GM19397 (cell line): ENCODE results near the gene DTD2.
"Not testable (repeated sequence)": the region's sequence is repeated elsewhere in the genome, so short reads cannot be mapped to it uniquely, and the experiment has no call there.

Source experiments
- ATAC-seq: cut with Tn5 transposase; IDR thresholded peaks from one replicate; pipeline ENCODE4 v1.9.1; 2021; ENCODE audit warnings: mild to moderate bottlenecking, moderate library complexity; ENCODE audit not compliant: unreplicated experiment

The DTD2 gene

DNA sequence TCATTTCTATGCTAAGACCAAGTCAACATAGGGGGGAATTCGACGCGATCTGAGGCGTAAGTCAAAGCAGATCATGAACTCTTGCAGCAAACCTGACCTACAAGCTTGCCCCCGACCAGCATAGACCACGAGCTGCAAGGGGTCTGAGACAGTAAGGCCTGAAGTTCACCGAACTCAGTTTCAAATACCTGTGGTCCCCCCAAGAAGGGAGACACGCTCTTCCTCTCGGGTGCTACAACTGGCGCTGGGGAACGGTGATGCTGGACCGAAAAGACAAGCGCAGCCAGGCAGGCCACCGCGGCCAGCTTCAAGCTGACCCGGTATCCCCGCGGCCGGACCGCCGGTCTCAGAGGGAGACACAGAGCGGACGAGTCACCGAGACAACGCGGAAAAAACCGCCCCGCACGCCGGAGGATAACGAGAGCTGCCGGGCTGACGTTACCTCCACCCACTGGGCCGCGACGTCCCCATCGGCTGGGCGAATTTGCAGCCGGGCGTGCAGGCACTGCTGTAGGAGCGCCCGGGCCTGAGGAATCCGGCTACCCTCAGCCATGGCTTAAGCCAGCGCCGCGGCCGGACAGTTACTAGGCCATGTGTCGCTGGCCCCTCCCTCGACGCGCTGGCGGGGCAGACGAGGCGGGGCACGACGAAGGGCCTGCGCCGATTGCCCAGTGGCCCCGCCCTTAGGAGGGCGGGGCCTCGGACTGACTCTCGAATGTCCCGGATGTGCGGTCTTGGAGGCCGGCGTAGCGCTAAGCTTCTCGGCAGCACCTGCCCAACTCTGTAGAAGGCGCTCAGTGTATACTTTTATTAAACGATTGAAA, at the start of gene DTD2:
DTD2 (minus strand) TSS at position 666 of the 824 bp plus-strand sequence; CDS start at position 553, 113 bp downstream.
- ATAC-seq, result peak; percentile 99

- ATAC-seq, result no peak
These were observed 48.1 kb upstream of the DTD2 start for GRCh38 chr14:31505411-31505810.

DNA sequence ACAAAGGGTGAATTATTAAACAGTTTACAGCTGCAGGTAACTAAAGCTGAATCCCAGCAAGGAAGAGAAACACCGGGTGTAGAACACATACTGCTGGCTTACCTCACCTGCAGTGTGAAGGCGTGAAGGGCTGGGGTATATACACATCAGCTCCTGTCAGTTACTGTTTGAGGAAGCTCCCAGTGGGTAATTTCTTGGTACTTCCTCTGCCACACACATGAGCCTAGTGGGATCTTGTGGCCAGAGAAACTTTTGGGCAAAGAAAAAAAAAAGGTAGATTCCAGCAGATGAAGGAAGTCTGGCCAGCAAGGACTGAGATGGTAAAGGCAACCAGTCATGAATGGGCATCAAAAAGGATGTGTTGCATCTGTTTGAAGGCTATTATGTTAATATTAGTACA, 44.6 kb upstream of the DTD2 start:
- no peak for ATAC-seq

DNA sequence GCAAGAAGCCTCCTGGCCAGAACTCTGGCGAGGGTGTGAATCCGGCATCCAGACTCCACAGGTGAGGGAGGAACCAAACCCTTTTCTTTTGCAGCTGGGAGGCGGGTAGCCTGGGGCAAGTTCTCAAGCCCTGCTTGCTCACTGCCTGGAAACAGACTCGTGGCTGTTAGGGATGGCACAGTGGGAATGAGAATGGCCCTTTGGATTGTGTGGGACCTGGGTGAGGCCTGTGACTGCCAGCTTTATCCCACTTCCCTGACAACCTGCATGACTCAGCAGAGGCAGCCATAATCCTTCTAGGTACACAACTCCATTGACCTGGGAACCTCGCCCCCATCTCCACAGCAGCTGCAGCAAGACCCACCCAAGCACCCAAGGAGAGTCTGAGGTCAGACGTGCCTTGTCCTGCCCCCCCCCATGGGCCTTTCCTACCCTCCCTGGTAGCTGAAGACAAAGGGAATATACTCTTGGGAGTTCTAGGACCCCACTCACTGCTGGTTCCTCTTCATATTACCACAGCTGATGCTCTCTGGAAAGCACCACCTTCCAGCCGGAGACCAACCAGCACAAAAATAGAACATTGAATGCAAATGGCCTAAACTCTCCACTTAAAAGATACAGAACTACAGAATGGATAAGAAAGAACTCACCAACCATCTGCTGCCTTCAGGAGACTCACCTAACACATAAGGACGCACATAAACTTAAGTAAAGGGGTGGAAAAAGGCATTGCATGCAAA, 35.6 kb upstream of the DTD2 start:
- ATAC-seq, result no peak

DNA sequence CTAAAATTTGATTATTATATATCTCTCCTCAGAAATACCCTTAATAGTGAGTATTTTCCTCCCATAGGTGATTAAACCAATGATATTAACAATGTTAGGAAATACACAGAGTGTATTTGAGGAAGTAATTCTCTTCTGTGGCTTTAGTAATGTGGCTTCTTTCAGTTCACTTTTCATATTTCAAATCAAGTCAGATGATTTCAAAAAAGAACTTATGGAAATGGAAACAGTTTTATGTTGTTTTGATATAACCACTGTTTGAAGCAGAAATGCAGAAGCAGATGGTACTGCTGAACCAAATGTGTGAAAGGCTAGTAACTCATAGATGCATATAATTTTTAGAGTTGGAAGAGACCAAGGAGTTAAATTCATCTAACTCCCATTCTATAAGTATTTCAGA, 32.4 kb upstream of the DTD2 start:
- no peak for ATAC-seq

GRCh38 chr14:31487886-31488285, 30.6 kb upstream of the DTD2 start, which contains the start of gene GPR33:
GPR33 (minus strand) TSS chr14:31488039; CDS start chr14:31483965, 4,074 bp downstream.
- no peak for ATAC-seq

DNA sequence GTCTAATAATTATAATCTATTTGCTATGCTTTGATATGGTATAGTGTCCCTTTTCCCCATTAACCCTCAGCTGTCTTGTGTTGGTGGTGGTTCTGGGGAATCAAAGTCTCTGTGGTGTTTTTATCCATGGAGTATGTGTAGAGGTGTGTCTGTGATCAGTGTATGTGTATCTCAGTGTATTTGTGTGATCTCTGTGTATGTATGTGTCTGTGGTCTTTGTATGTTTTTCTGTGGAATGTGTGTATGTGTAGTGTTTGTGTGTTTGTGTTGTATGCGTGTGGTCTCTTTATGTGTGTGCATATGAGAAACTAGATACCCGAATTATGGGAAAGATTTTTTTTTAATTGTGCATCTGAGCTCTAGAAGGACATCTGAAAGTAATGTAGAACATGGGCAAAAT, 29.5 kb upstream of the DTD2 start:
- ATAC-seq, result no peak

GRCh38 chr14:31484754-31485153, 27.4 kb upstream of the DTD2 start:
- no peak for ATAC-seq

GRCh38 chr14:31480156-31480555, 22.9 kb upstream of the DTD2 start:
- no peak for ATAC-seq

DNA sequence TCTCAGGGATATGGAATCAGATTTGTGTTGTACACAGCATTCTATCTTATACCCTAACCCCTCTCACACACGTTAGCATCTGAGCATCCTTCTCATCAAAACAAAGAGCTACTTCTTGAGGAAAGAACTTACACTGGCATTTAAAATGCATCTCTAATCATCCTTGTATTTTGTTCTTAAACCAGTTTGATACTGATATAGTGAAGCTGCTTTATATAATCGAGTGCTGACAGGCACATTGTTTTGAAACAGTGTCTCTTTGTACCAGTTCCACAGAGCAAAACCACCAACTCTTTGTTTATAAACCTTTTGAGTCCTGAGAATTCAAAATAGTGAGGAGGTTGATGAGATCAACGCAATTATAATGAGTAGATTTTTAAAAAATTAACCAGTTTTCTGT, 21.7 kb upstream of the DTD2 start:
- no peak for ATAC-seq

GRCh38 chr14:31477248-31477647, 19.9 kb upstream of the DTD2 start:
- ATAC-seq, result no peak

- ATAC-seq, result no peak
These were observed 19.0 kb upstream of the DTD2 start for GRCh38 chr14:31476131-31476866.

GRCh38 chr14:31466554-31466953, 9.2 kb upstream of the DTD2 start:
- ATAC-seq, result no peak

DNA sequence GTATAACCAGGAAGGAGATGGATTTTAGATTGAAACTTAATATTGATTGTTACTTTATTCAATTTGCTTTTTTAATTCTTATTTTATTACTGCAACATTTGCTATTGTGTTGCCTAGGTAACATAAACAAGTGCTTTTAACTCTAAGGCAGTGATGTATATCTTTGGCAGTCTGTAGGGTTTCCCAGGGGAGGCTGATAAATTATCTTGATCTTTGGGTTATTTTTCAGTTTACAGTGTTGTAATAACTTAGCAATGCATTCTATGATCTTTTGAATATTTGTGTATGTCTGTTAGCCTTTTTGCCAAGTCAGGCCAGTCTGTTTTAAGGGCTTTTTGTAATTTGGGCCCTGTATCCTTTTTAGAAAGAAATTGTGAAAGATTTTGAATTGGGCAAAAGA, 7.8 kb upstream of the DTD2 start:
- ATAC-seq, result no peak

- not testable (repeated sequence) for ATAC-seq
These were observed 5.1 kb upstream of the DTD2 start for GRCh38 chr14:31462450-31462849.

- no peak for ATAC-seq
These were observed 4.2 kb upstream of the DTD2 start for GRCh38 chr14:31461545-31461944.

DNA sequence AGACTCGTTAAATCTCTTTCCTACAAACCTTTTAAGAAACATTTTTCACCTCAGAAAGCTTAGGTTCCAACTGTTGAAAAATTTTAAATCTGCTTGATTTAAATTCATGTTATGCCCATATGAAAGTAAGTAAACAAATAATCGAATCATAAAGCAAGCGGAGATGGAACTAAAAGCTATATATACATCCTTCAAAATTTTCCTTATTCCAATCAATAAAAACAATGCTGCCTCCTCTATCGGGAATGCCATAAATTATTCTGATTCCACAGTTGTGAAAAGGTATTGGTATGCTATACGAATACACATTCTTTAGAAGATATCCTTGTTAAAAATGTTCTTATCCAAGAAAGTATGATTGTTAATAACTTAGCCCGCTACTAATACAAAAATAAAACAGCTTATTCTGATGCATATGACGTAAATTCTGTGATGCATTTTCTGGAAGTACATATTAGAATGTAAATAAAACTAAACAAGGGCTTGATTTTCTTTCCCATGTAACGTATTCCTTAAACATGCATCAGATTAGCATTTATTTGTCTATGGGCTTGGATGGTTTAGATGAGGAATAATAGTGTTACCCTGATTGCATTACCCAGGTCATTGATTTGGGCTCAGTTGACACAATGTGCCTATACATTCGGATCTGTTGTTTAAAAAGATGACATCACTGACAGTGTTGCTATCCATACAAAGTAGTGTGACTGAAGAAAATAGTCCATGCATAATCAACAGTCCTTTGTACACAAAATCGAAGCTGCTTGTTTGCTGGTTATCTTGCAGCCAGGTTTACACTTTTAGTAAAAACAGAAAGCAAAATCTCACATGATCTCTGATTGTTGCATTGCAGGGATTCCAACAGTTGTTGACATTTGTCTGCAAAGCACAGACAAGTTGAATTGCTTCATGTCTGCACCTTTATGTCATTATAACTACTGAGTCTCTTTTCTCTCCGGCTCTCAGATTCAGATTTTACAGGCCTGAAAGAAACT, 656 bp upstream of the DTD2 start:
- no peak for ATAC-seq

DNA sequence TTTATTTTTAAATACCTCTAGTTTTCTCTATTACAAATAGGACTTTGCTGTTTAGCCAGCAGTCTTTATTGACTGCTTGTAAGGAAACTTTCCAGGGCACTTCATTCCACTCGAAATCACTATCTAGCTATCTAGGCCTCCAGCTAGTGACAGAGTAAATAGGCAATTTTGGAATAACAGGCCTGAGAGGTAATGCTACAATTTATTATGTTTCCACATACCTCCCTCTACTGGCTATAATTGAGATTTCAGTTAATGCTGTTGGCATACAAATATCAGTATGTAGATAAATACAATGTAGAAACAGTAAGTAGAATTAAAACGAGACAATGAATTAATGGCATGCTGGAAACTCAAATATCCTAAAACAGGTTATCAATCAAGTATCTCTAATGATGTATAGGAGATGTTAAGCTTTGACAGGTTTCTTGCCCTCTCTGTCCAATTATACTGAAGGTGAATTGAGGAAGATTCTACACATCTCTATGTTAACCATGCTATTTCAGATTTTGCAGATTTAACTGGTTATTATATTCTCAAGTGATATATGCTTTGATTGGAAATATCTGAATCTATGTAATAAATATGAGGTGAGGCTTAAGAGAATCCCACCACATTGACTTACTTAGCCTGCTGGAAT, 7.2 kb downstream of the DTD2 start:
- ATAC-seq, result no peak

GRCh38 chr14:31449136-31449535, 8.2 kb downstream of the DTD2 start:
- no peak for ATAC-seq

DNA sequence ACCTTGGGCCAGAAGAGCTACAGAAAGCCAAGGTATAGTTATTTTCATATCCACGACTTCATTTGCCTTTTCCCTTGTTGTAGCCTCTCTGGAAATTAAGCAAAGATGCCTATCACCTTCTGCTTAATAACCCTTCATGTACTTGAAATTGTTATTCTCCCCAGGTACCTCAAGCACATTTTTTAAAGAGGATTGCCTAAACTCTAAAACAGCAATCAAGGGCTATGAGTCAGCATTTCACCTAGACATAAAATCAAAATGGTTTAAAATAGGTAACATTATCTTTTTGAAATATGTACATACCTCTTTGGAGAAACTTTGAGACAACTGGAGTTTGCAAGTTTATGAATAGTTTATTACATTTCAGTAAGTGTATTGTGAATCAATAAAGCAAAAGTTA, 11.6 kb downstream of the DTD2 start:
- ATAC-seq, result no peak
